ENCODE measurements around the gene CD53.

DNA sequence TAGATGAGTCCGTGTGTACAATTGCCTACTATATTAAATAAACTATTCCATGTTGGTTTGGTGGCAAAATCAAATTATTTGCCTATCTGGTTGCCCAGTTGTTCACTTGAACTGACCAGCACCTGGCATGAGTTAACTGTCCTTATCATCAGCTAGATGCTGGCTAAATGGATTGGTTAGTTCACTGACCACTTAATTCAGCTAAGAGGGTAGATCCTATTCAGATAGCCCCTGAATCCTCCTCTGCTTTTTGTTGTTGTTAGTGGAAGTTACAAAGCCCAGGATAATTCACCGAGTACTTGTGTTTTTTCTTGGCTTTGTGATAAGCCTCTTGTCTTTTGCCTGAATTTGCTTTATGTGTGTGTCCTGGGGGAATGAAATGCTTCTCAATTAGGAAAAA lies 22.8 kb upstream of the CD53 start:
- TF ChIP-seq EZH2 (IDR thresholded peaks at IDR 0.05; ENCODE audit: borderline replicate concordance) (no peak), CTCF (IDR thresholded peaks at IDR 0.05; ENCODE audit: poor library complexity) (no peak), EZH2phosphoT487 (IDR thresholded peaks at IDR 0.05; ENCODE audit: low read depth, severe bottlenecking, unreplicated experiment) (no peak)
